HCT116 (cell line): ENCODE results near the gene TMEM201. TPM values are rescaled to one million over a fixed set of nuclear protein-coding genes. Genes with fewer than 3 reads are reported as not detected.

Source experiments
- ATAC-seq: fragments of 200-7000 bp; cut with Tn5 transposase; 2 replicates; pipeline ENCODE4 v1.9.1; 2020; ENCODE audit warnings: mild to moderate bottlenecking, moderate library complexity
- BruUV-seq: library from RNA; stranded (reverse); fragments of 400-500 nt; replicated peaks from 2 replicates; lab custom pipeline; 2021; lab: Mats Ljungman, UMichigan
- CTCF ChIA-PET: fragments of 300-600 bp; sonication (Branson Sonifier 250); formaldehyde crosslinking; loops from one replicate; lab custom pipeline; 2021; ENCODE audit warnings: antibody characterized with exemption; lab: Charles Lee
- POLR2A ChIA-PET: fragments of 300-600, 350-600 bp; sonication (Branson Sonifier 250); formaldehyde crosslinking; loops from one replicate; lab custom pipeline; 2021; ENCODE audit warnings: antibody characterized with exemption; lab: Charles Lee
- RAD21 ChIA-PET, 2 experiments: fragments of 300-600 bp; sonication (Branson Sonifier 250); formaldehyde crosslinking; loops; one replicate each; lab custom pipeline; 2023; ENCODE audit warnings: low total read pairs in 2 of 2; ENCODE audit not compliant: uncharacterized antibody in 2 of 2, unreplicated experiment in 2 of 2, low non-redundant PET in 1 of 2; lab: Charles Lee
- DNase-seq: peaks from one replicate; pipeline ENCODE4 v3.0.0-alpha.2; 2010; ENCODE audit warnings: low read depth, low spot score
- H2AFZ ChIP-seq: fragments of 200-600 bp; shearing (Covaris generic), sonication (generic); 2 replicates; pipeline ENCODE4 v1.6.1; 2017; ENCODE audit warnings: low read depth, mixed run types, mixed read lengths, antibody characterized with exemption, low read length; ENCODE audit not compliant: poor library complexity, severe bottlenecking
- H3K27ac ChIP-seq: 2 replicates; pipeline ENCODE4 v1.5.1; 2012; ENCODE audit warnings: low read depth, low read length
- H3K27me3 ChIP-seq: fragments of 200-600 bp; sonication (generic); 2 replicates; pipeline ENCODE4 v1.6.1; 2016; ENCODE audit warnings: mixed run types, low read length, mixed read lengths; ENCODE audit not compliant: insufficient read depth
- H3K36me3 ChIP-seq, 2 experiments: fragments of 200-500 bp in 1 of 2; fragments of 200-600 bp in 1 of 2; sonication (Bioruptor generic) in 1 of 2; sonication (generic) in 1 of 2; 2 replicates each; pipeline versions ENCODE4 v1.5.1 to v1.6.1; 2014 to 2016; ENCODE audit warnings: low read length in 2 of 2, inconsistent platforms in 1 of 2, mixed read lengths in 1 of 2, mixed run types in 1 of 2; ENCODE audit not compliant: insufficient read depth in 2 of 2, control insufficient read depth in 1 of 2
- H3K4me1 ChIP-seq, 2 experiments: fragments of 200-600 bp in 1 of 2; sonication (generic) in 1 of 2; 2 replicates each; pipeline versions ENCODE4 v1.5.1 to v1.6.1; 2012 to 2017; ENCODE audit warnings: low read length in 2 of 2, inconsistent platforms in 1 of 2, mild to moderate bottlenecking in 1 of 2, mixed read lengths in 1 of 2, mixed run types in 1 of 2, moderate library complexity in 1 of 2; ENCODE audit not compliant: insufficient read depth in 2 of 2, control insufficient read depth in 1 of 2
- H3K4me2 ChIP-seq: fragments of 200-600 bp; sonication (generic); 2 replicates; pipeline ENCODE4 v1.6.1; 2017; ENCODE audit warnings: mixed run types, low read length, mixed read lengths
- H3K4me3 ChIP-seq, 2 experiments: fragments of 200-600 bp in 1 of 2; sonication (generic) in 1 of 2; replicated peaks in 1 of 2; 2 replicates each; pipeline ENCODE4 v1.5.1; 2011 to 2016; ENCODE audit warnings: low read length in 2 of 2, control low read depth in 1 of 2, low read depth in 1 of 2, mild to moderate bottlenecking in 1 of 2, mixed read lengths in 1 of 2, mixed run types in 1 of 2
- H3K79me2 ChIP-seq: fragments of 200-600 bp; sonication (generic); 2 replicates; pipeline ENCODE4 v1.6.1; 2017; ENCODE audit warnings: mild to moderate bottlenecking, mixed run types, low read length, moderate library complexity, mixed read lengths; ENCODE audit not compliant: insufficient read depth
- H3K9ac ChIP-seq: fragments of 200-600 bp; sonication (generic); 2 replicates; pipeline ENCODE4 v1.6.1; 2016; ENCODE audit warnings: low read length, mixed read lengths
- H3K9me2 ChIP-seq: fragments of 200-600 bp; sonication (generic), shearing (Covaris generic); 2 replicates; pipeline ENCODE4 v1.6.1; 2017; ENCODE audit warnings: mixed run types, mild to moderate bottlenecking, moderate library complexity; ENCODE audit not compliant: insufficient read depth
- H3K9me3 ChIP-seq, 2 experiments: fragments of 200-500 bp in 1 of 2; fragments of 200-600 bp in 1 of 2; sonication (Bioruptor generic) in 1 of 2; sonication (generic) in 1 of 2; 2 replicates each; pipeline ENCODE4 v1.6.1; 2014 to 2017; ENCODE audit warnings: low read length in 2 of 2, mixed read lengths in 2 of 2, inconsistent platforms in 1 of 2, low read depth in 1 of 2, mild to moderate bottlenecking in 1 of 2, mixed run types in 1 of 2, moderate library complexity in 1 of 2; ENCODE audit not compliant: control insufficient read depth in 1 of 2, insufficient read depth in 1 of 2
- H4K20me1 ChIP-seq: fragments of 200-600 bp; sonication (generic), shearing (Covaris generic); 2 replicates; pipeline ENCODE4 v1.6.1; 2017; ENCODE audit warnings: mixed run types, mild to moderate bottlenecking, moderate library complexity; ENCODE audit not compliant: insufficient read depth
- ATF3 ChIP-seq: IDR thresholded peaks from 2 replicates; pipeline ENCODE4 v1.6.1; 2012
- CEBPB ChIP-seq: IDR thresholded peaks from 2 replicates; pipeline ENCODE4 v1.6.1; 2012; ENCODE audit warnings: low read depth
- EGR1 ChIP-seq: IDR thresholded peaks from 2 replicates; pipeline ENCODE4 v1.6.1; 2012; ENCODE audit warnings: low read depth
- ELF1 ChIP-seq: IDR thresholded peaks from 2 replicates; pipeline ENCODE4 v1.6.1; 2012; ENCODE audit warnings: low read depth, borderline replicate concordance
- EZH2 ChIP-seq: fragments of 200-600 bp; sonication (generic); IDR thresholded peaks from 2 replicates; pipeline ENCODE4 v1.6.1; 2017; ENCODE audit warnings: antibody characterized with exemption, mixed run types
- EZH2phosphoT487 ChIP-seq: fragments of 200-600 bp; IDR thresholded peaks from 2 replicates; pipeline ENCODE4 v1.6.1; 2018; ENCODE audit warnings: antibody characterized with exemption, borderline replicate concordance
- FOSL1 ChIP-seq: IDR thresholded peaks from 2 replicates; pipeline ENCODE4 v1.6.1; 2012; ENCODE audit warnings: low read depth
- JUND ChIP-seq: IDR thresholded peaks from 2 replicates; pipeline ENCODE4 v1.6.1; 2012
- POLR2A ChIP-seq: IDR thresholded peaks from 2 replicates; pipeline ENCODE4 v1.7.0; 2011; ENCODE audit warnings: borderline replicate concordance; ENCODE audit not compliant: insufficient read depth, insufficient read length; ENCODE audit errors: extremely low read depth
- REST ChIP-seq: IDR thresholded peaks from 2 replicates; pipeline ENCODE4 v1.6.1; 2012; ENCODE audit warnings: low read depth
- SIN3A ChIP-seq: IDR thresholded peaks from 2 replicates; pipeline ENCODE4 v1.6.1; 2012; ENCODE audit warnings: low read depth
- SP1 ChIP-seq: IDR thresholded peaks from 2 replicates; pipeline ENCODE4 v1.6.1; 2012; ENCODE audit warnings: low read depth
- SRF ChIP-seq: IDR thresholded peaks from 2 replicates; pipeline ENCODE4 v1.6.1; 2012; ENCODE audit warnings: low read depth
- TCF7L2 ChIP-seq: IDR thresholded peaks from 2 replicates; pipeline ENCODE4 v1.7.0; 2011; ENCODE audit warnings: borderline replicate concordance, inconsistent platforms; ENCODE audit not compliant: insufficient read depth, insufficient read length; ENCODE audit errors: extremely low read depth
- YY1 ChIP-seq: IDR thresholded peaks from 2 replicates; pipeline ENCODE4 v1.6.1; 2011; ENCODE audit warnings: low read length, low read depth, moderate library complexity, mild to moderate bottlenecking; ENCODE audit not compliant: insufficient replicate concordance; ENCODE audit errors: extremely low read depth
- ZFX ChIP-seq: fragments of 450-650 bp; IDR thresholded peaks from 2 replicates; pipeline ENCODE4 v1.6.1; 2017
- ZNF274 ChIP-seq: fragments of 200-500 bp; sonication (Bioruptor generic); IDR thresholded peaks from 2 replicates; pipeline ENCODE4 v1.6.1; 2014; ENCODE audit warnings: mild to moderate bottlenecking, low read depth, low read length, inconsistent platforms
- intact Hi-C: fragments of 100-400 bp; cut with micrococcal nuclease; formaldehyde crosslinking; loops from 2 replicates; pipeline ENCODE4 v1.10.0; 2022
- total RNA-seq: library from RNA; stranded (reverse); gene quantifications from one replicate; pipeline ENCODE4 v1.2.1, GENCODE V29; 2021; ENCODE audit not compliant: unreplicated experiment
- TF ChIP-seq, protein P1 (sequence below), 3 experiments: fragments of 200-600 bp in 1 of 3; sonication (generic) in 1 of 3; IDR thresholded peaks in 2 of 3; conservative IDR thresholded peaks in 1 of 3; 2 replicates each; pipeline ENCODE4 v1.5.1; 2012 to 2017; ENCODE audit warnings: low read depth in 2 of 3, low read length in 2 of 3, antibody characterized with exemption in 1 of 3, borderline replicate concordance in 1 of 3, control low read depth in 1 of 3, mild to moderate bottlenecking in 1 of 3, mixed read lengths in 1 of 3, mixed run types in 1 of 3, moderate library complexity in 1 of 3; ENCODE audit not compliant: insufficient read depth in 1 of 3
- TF ChIP-seq, protein P2 (sequence below): IDR thresholded peaks from 2 replicates; pipeline ENCODE4 v1.6.1; 2012
- TF ChIP-seq, protein P3 (sequence below): IDR thresholded peaks from 2 replicates; pipeline ENCODE4 v1.6.1; 2011; ENCODE audit warnings: mild to moderate bottlenecking, low read length, moderate library complexity; ENCODE audit not compliant: insufficient replicate concordance; ENCODE audit errors: extremely low read depth

TMEM201 gene
- total RNA-seq, 1 experiment from 2014 or later, result 27.6 TPM

- TF ChIP-seq REST (no peak), JUND (no peak)
Observed at GRCh38 chr1:9561429-9561828, 27.3 kb upstream of the TMEM201 start (continued).

GRCh38 chr1:9569267-9569666, 19.4 kb upstream of the TMEM201 start:
- no peak overlapping the region for H3K27ac ChIP-seq
- TF ChIP-seq EZH2phosphoT487 (no peak), ZFX (no peak), SRF (no peak), CEBPB (no peak), ATF3 (no peak), EGR1 (no peak), SP1 (no peak), ELF1 (no peak), ZNF274 (no peak), TCF7L2 (no peak), YY1 (no peak), SIN3A (no peak), EZH2 (no peak), POLR2A (no peak), FOSL1 (no peak)
- TF ChIP-seq, protein P1, sequence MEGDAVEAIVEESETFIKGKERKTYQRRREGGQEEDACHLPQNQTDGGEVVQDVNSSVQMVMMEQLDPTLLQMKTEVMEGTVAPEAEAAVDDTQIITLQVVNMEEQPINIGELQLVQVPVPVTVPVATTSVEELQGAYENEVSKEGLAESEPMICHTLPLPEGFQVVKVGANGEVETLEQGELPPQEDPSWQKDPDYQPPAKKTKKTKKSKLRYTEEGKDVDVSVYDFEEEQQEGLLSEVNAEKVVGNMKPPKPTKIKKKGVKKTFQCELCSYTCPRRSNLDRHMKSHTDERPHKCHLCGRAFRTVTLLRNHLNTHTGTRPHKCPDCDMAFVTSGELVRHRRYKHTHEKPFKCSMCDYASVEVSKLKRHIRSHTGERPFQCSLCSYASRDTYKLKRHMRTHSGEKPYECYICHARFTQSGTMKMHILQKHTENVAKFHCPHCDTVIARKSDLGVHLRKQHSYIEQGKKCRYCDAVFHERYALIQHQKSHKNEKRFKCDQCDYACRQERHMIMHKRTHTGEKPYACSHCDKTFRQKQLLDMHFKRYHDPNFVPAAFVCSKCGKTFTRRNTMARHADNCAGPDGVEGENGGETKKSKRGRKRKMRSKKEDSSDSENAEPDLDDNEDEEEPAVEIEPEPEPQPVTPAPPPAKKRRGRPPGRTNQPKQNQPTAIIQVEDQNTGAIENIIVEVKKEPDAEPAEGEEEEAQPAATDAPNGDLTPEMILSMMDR (IDR thresholded peaks at IDR 0.05 in 2 of 3, conservative IDR thresholded peaks at IDR 0.05 in 1 of 3; ENCODE audit: borderline replicate concordance in 1 of 3, insufficient read depth in 1 of 3, low read depth in 2 of 3, low read length in 2 of 3), result no peak
- TF ChIP-seq, protein P2, sequence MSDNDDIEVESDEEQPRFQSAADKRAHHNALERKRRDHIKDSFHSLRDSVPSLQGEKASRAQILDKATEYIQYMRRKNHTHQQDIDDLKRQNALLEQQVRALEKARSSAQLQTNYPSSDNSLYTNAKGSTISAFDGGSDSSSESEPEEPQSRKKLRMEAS, result no peak
- TF ChIP-seq, protein P3, sequence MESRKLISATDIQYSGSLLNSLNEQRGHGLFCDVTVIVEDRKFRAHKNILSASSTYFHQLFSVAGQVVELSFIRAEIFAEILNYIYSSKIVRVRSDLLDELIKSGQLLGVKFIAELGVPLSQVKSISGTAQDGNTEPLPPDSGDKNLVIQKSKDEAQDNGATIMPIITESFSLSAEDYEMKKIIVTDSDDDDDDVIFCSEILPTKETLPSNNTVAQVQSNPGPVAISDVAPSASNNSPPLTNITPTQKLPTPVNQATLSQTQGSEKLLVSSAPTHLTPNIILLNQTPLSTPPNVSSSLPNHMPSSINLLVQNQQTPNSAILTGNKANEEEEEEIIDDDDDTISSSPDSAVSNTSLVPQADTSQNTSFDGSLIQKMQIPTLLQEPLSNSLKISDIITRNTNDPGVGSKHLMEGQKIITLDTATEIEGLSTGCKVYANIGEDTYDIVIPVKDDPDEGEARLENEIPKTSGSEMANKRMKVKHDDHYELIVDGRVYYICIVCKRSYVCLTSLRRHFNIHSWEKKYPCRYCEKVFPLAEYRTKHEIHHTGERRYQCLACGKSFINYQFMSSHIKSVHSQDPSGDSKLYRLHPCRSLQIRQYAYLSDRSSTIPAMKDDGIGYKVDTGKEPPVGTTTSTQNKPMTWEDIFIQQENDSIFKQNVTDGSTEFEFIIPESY, result no peak

More at GRCh38 chr1:9569267-9569666, 19.4 kb upstream of the TMEM201 start:
- H3K9me2 ChIP-seq, result no peaks in the 10 kb centered on the region
- no peak for DNase-seq
- H4K20me1 ChIP-seq, result no peaks in the 10 kb centered on the region
- ChIA-PET RAD21 (no interaction called here), POLR2A (no interaction called here), CTCF (interaction anchor here (1.2 kb wide), 1 partner anchor 335 kb away, joined by 6 read pairs; the partner anchor contains the start of gene H6PD)
- H2AFZ ChIP-seq, result no peak overlapping the region
- H3K4me2 ChIP-seq, result no peak overlapping the region
- no peak overlapping the region for H3K4me3 ChIP-seq
- BruUV-seq, result no TSS peak
- H3K36me3 ChIP-seq, result peaks cover 3 to 9% of the 10 kb centered on the region in 2 experiments
- H3K79me2 ChIP-seq, result peaks cover 27% of the 10 kb centered on the region
- no peaks in the 10 kb centered on the region for H3K9me3 ChIP-seq
- intact Hi-C loops, result no loop called here
- no peak for ATAC-seq
- no peaks in the 10 kb centered on the region for H3K4me1 ChIP-seq
- H3K9ac ChIP-seq, result no peak overlapping the region
- H3K27me3 ChIP-seq, result no peaks in the 10 kb centered on the region
